Measurements from ENCODE around the gene AOAH.
"Not testable (repeated sequence)": the region's sequence is repeated elsewhere in the genome, so short reads cannot be mapped to it uniquely, and the experiment has no call there.

- TF ChIP-seq, protein P1, sequence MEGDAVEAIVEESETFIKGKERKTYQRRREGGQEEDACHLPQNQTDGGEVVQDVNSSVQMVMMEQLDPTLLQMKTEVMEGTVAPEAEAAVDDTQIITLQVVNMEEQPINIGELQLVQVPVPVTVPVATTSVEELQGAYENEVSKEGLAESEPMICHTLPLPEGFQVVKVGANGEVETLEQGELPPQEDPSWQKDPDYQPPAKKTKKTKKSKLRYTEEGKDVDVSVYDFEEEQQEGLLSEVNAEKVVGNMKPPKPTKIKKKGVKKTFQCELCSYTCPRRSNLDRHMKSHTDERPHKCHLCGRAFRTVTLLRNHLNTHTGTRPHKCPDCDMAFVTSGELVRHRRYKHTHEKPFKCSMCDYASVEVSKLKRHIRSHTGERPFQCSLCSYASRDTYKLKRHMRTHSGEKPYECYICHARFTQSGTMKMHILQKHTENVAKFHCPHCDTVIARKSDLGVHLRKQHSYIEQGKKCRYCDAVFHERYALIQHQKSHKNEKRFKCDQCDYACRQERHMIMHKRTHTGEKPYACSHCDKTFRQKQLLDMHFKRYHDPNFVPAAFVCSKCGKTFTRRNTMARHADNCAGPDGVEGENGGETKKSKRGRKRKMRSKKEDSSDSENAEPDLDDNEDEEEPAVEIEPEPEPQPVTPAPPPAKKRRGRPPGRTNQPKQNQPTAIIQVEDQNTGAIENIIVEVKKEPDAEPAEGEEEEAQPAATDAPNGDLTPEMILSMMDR (CRISPR knock-in tag; IDR thresholded peaks at IDR 0.05) = not testable (repeated sequence)
- not testable (repeated sequence) for TF ChIP-seq CHD2 (IDR thresholded peaks at IDR 0.05; ENCODE audit: low read depth, low read length); SIN3A (IDR thresholded peaks at IDR 0.05; ENCODE audit: borderline replicate concordance, low read depth, low read length); CBX5 (CRISPR knock-in tag; IDR thresholded peaks at IDR 0.05; ENCODE audit: borderline replicate concordance); ZFP1 (CRISPR knock-in tag; IDR thresholded peaks at IDR 0.05)
Measured at GRCh38 chr7:36488672-36489071, 235.6 kb downstream of the AOAH start.

Data from HepG2 (cell line).